ENCODE data around the gene SHOX. TPM values are rescaled to one million over a fixed set of nuclear protein-coding genes. Genes with fewer than 3 reads are reported as not detected.

Gene SHOX
- total RNA-seq, 2 donors from 2014 or later: 0.21 TPM; not detected in 1

GRCh38 chrX:629230-630006 is 1.2 kb upstream of the SHOX start:
- no peaks in the 10 kb centered on the region for H3K27me3 ChIP-seq (replicated peaks; ENCODE audit: insufficient read depth)
- DNase-seq (ENCODE audit: low spot score) (no peak), ATAC-seq (ENCODE audit: insufficient number of reproducible peaks, low FRiP score, low read depth) (no peak)
- H3K36me3 ChIP-seq: no peaks in the 10 kb centered on the region
- H3K9me3 ChIP-seq: no peaks in the 10 kb centered on the region
- no peak overlapping the region for H3K4me3 ChIP-seq
- no peak for TF ChIP-seq CTCF (IDR thresholded peaks at IDR 0.05)
- no peaks in the 10 kb centered on the region for H3K4me1 ChIP-seq (ENCODE audit: control insufficient read depth in 1 of 2, low read depth in 2 of 2)
- no peak overlapping the region for H3K27ac ChIP-seq

DNA sequence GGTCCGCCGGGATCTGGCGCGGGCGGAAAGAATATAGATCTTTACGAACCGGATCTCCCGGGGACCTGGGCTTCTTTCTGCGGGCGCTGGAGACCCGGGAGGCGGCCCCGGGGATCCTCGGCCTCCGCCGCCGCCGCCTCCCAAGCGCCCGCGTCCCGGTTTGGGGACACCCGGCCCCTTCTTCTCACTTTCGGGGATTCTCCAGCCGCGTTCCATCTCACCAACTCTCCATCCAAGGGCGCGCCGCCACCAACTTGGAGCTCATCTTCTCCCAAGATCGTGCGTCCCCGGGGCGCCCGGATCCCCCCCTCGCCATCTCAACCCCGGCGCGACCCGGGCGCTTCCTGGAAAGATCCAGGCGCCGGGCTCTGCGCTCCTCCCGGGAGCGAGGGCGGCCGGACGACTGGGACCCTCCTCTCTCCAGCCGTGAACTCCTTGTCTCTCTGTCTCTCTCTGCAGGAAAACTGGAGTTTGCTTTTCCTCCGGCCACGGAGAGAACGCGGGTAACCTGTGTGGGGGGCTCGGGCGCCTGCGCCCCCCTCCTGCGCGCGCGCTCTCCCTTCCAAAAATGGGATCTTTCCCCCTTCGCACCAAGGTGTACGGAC is 482 bp upstream of the SHOX start:
- Histone ChIP-seq H3K36me3 (no peaks in the 10 kb centered on the region), H3K4me1 (ENCODE audit: control insufficient read depth in 1 of 2, low read depth in 2 of 2) (no peaks in the 10 kb centered on the region), H3K9me3 (no peaks in the 10 kb centered on the region), H3K4me3 (no peak overlapping the region), H3K27me3 (replicated peaks; ENCODE audit: insufficient read depth) (no peaks in the 10 kb centered on the region), H3K27ac (no peak overlapping the region)
- TF ChIP-seq CTCF (IDR thresholded peaks at IDR 0.05): no peak
- no peak for DNase-seq (ENCODE audit: low spot score)
- ATAC-seq (ENCODE audit: insufficient number of reproducible peaks, low FRiP score, low read depth): no peak

- H3K27me3 ChIP-seq (replicated peaks; ENCODE audit: insufficient read depth): no peaks in the 10 kb centered on the region
- ATAC-seq (ENCODE audit: insufficient number of reproducible peaks, low FRiP score, low read depth) (no peak), DNase-seq (ENCODE audit: low spot score) (no peak)
- TF ChIP-seq CTCF (IDR thresholded peaks at IDR 0.05): no peak
- H3K4me1 ChIP-seq (ENCODE audit: control insufficient read depth in 1 of 2, low read depth in 2 of 2): no peaks in the 10 kb centered on the region
- no peak overlapping the region for H3K4me3 ChIP-seq
- H3K36me3 ChIP-seq: no peaks in the 10 kb centered on the region
- no peak overlapping the region for H3K27ac ChIP-seq
- no peaks in the 10 kb centered on the region for H3K9me3 ChIP-seq
These were observed 1.3 kb downstream of the SHOX start for GRCh38 chrX:631802-632365.

DNA sequence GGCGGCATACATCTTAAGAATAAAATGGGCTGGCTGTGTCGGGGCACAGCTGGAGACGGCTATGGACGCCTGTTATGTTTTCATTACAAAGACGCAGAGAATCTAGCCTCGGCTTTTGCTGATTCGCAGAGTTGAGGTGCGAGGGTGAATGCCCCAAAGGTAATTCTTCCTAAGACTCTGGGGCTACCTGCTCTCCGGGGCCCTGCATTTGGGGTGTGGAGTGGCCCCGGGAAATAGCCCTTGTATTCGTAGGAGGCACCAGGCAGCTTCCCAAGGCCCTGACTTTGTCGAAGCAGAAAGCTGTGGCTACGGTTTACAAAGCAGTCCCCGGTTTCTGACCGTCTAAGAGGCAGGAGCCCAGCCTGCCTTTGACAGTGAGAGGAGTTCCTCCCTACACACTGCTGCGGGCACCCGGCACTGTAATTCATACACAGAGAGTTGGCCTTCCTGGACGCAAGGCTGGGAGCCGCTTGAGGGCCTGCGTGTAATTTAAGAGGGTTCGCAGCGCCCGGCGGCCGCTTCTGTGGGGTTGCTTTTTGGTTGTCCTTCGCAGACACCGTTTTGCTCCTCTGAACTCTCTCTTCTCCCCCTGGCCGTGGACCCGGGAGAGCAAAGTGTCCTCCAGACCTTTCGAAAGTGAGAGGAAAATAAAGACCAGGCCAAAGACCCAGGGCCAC is 1.9 kb downstream of the SHOX start:
- Histone ChIP-seq H3K4me3 (no peak overlapping the region), H3K27ac (no peak overlapping the region), H3K27me3 (replicated peaks; ENCODE audit: insufficient read depth) (no peaks in the 10 kb centered on the region), H3K9me3 (no peaks in the 10 kb centered on the region), H3K4me1 (ENCODE audit: control insufficient read depth in 1 of 2, low read depth in 2 of 2) (no peaks in the 10 kb centered on the region), H3K36me3 (no peaks in the 10 kb centered on the region)
- ATAC-seq (ENCODE audit: insufficient number of reproducible peaks, low FRiP score, low read depth): no peak
- TF ChIP-seq CTCF (IDR thresholded peaks at IDR 0.05): no peak
- no peak for DNase-seq (ENCODE audit: low spot score)
